K562 (cell line): ENCODE data around the gene UBE2D2. TPM values are rescaled to one million over a fixed set of nuclear protein-coding genes. Genes with fewer than 3 reads are reported as not detected.

Experiments used
- CCAR2 ChIP-seq: fragments of 200-400 bp; formaldehyde crosslinking; IDR thresholded peaks from 2 replicates; pipeline ENCODE4 v1.6.1; 2017; ENCODE audit warnings: mild to moderate bottlenecking, low read depth, low read length
- CEBPG ChIP-seq, 3 experiments: fragments of 200-800 bp in 1 of 3; sonication (Bioruptor generic) in 1 of 3; sonication (generic) in 1 of 3; formaldehyde crosslinking in 1 of 3; IDR thresholded peaks in 2 of 3; conservative IDR thresholded peaks in 1 of 3; 2 replicates each; pipeline versions ENCODE4 v1.6.1 to v1.8.0; 2016 to 2022; ENCODE audit warnings: missing compliant biosample characterization in 2 of 3, missing genetic modification characterization in 2 of 3, mild to moderate bottlenecking in 1 of 3, missing genetic modification reagents in 1 of 3
- FOXO4 ChIP-seq: fragments of 450-650 bp; formaldehyde crosslinking; IDR thresholded peaks from 2 replicates; pipeline ENCODE4 v1.4.0; 2020; ENCODE audit warnings: mild to moderate bottlenecking, moderate library complexity
- FOXP4 ChIP-seq: sonication (generic); formaldehyde crosslinking; IDR thresholded peaks from 2 replicates; pipeline ENCODE4 v1.8.0; 2022; ENCODE audit warnings: mild to moderate bottlenecking, missing genetic modification reagents, borderline replicate concordance
- HNRNPH1 ChIP-seq: fragments of 200-400 bp; formaldehyde crosslinking; optimal IDR thresholded peaks from 2 replicates; pipeline ENCODE3; 2017; ENCODE audit warnings: low read depth, mild to moderate bottlenecking, low read length, moderate library complexity
- KAT8 ChIP-seq: fragments of 450-650 bp; IDR thresholded peaks from 2 replicates; pipeline ENCODE4 v1.6.1; 2016; ENCODE audit warnings: low read depth, mild to moderate bottlenecking
- MCM2 ChIP-seq: fragments of 450-650 bp; IDR thresholded peaks from 2 replicates; pipeline ENCODE4 v1.6.1; 2017; ENCODE audit warnings: low read depth, mild to moderate bottlenecking
- RFX5 ChIP-seq: IDR thresholded peaks from 2 replicates; pipeline ENCODE4 v1.6.1; 2011; ENCODE audit warnings: low read depth, mild to moderate bottlenecking, improper control_type of control experiment, low read length
- RREB1 ChIP-seq: fragments of 250-450 bp; sonication (Bioruptor Pico); IDR thresholded peaks from 2 replicates; pipeline ENCODE4 v1.4.0; 2020
- TCF7 ChIP-seq: sonication (generic); IDR thresholded peaks from 2 replicates; pipeline ENCODE4 v1.6.1; 2016; ENCODE audit warnings: antibody characterized with exemption, borderline replicate concordance
- THRA ChIP-seq: fragments of 450-650 bp; IDR thresholded peaks from 2 replicates; pipeline ENCODE4 v1.6.1; 2017; ENCODE audit warnings: mild to moderate bottlenecking, moderate library complexity
- ZBTB7A ChIP-seq: IDR thresholded peaks from 2 replicates; pipeline ENCODE4 v1.6.1; 2011; ENCODE audit warnings: low read depth, mild to moderate bottlenecking, low read length, moderate library complexity, borderline replicate concordance; ENCODE audit not compliant: control insufficient read depth
- ZNF134 ChIP-seq: fragments of 250-450 bp; sonication (Bioruptor Pico); conservative IDR thresholded peaks from 2 replicates; pipeline ENCODE4 v1.4.0; 2020
- ZNF197 ChIP-seq: fragments of 200-800 bp; sonication (Bioruptor generic); IDR thresholded peaks from 2 replicates; pipeline ENCODE4 v1.6.1; 2016; ENCODE audit warnings: low read depth, missing genetic modification characterization, missing compliant biosample characterization
- ZNF644 ChIP-seq: fragments of 200-800 bp; sonication (Bioruptor generic); IDR thresholded peaks from 2 replicates; pipeline ENCODE4 v1.6.1; 2016; ENCODE audit warnings: low read depth, missing genetic modification characterization, missing compliant biosample characterization
- polyA plus RNA-seq, 8 experiments: library from polyadenylated mRNA; depleted of rRNA in 4 of 8; stranded (reverse) in 5 of 8; unstranded in 3 of 8; fragments of >200 nt; fragmentation: Nextera tagmentation in 2 of 8; fragmentation: Illumina TruSeq in 1 of 8; extraction: Ambion mirVana in 2 of 8; extraction: Trizol in 1 of 8; gene quantifications; 2 replicates each; pipeline versions ENCODE4 v1.2.1 to v1.2.3, GENCODE V29; 2011 to 2014; ENCODE audit warnings: inconsistent platforms in 1 of 8, missing spikeins in 1 of 8
- total RNA-seq, 7 experiments: library from RNA; depleted of rRNA in 6 of 7; stranded (reverse); fragments of >200 nt in 6 of 7; fragmentation: Illumina TruSeq in 2 of 7; extraction: Trizol in 2 of 7; gene quantifications; 2 replicates each; pipeline versions ENCODE4 v1.2.1 to v1.2.3, GENCODE V29; 2011 to 2021; ENCODE audit warnings: low replicate concordance in 1 of 7

UBE2D2 gene
- total and polyA plus RNA-seq, 9 of the 15 experiments (the other 6 are each of a cell fraction or from before 2014, with no cell fraction given) = 53.6 to 198 (median 122) TPM

GRCh38 chr5:139517683-139518564 lies 43.2 kb upstream of the UBE2D2 start (continued):
- TF ChIP-seq THRA = no peak
- no peak for TF ChIP-seq RFX5
- TF ChIP-seq ZNF197 = peak; percentile 81
- TF ChIP-seq MCM2 = no peak
- TF ChIP-seq TCF7 = no peak
- TF ChIP-seq CEBPG (CRISPR knock-in tag; IDR thresholded peaks at IDR 0.05) = no peak
- TF ChIP-seq CEBPG (tag; conservative IDR thresholded peaks at IDR 0.05 in 1 of 2, IDR thresholded peaks at IDR 0.05 in 1 of 2) = no peak
- peak; percentile 99 for TF ChIP-seq ZBTB7A
- TF ChIP-seq RREB1 (CRISPR knock-in tag) = peak; percentile 82; the same call in 1 of the 2 replicates
- no peak for TF ChIP-seq HNRNPH1
- TF ChIP-seq FOXP4 (CRISPR knock-in tag) = no peak
- TF ChIP-seq CCAR2 = no peak
- no peak for TF ChIP-seq KAT8
- TF ChIP-seq FOXO4 (CRISPR knock-in tag) = 0 out of 2 replicates have a peak, but pooled peaks have one; percentile 68
- TF ChIP-seq ZNF134 (CRISPR knock-in tag) = no peak; the same call in none of the 2 replicates
- no peak for TF ChIP-seq ZNF644 (tag)
